ENCODE measurements around the gene UST.
"Not testable (repeated sequence)": the region's sequence is repeated elsewhere in the genome, so short reads cannot be mapped to it uniquely, and the experiment has no call there.

Gene UST

GRCh38 chr6:148736774-148737412 lies 9.9 kb upstream of the UST start:
- no peak for DNase-seq (ENCODE audit: low spot score)

GRCh38 chr6:148737806-148738205 lies 9.0 kb upstream of the UST start:
- no peak for DNase-seq (ENCODE audit: low spot score)

GRCh38 chr6:148738946-148739821 lies 7.6 kb upstream of the UST start:
- no peak for DNase-seq (ENCODE audit: low spot score)

- no peak for DNase-seq (ENCODE audit: low spot score)
Observed at GRCh38 chr6:148739822-148740128, 7.1 kb upstream of the UST start.

- no peak for DNase-seq (ENCODE audit: low spot score)
Observed at GRCh38 chr6:148743476-148743875, 3.4 kb upstream of the UST start.

- DNase-seq (ENCODE audit: low spot score): no peak
Observed at GRCh38 chr6:148745926-148746325, 904 bp upstream of the UST start.

GRCh38 chr6:148747145-148747470 lies 278 bp downstream of the UST start:
- peak; percentile 26 for DNase-seq (ENCODE audit: low spot score)

GRCh38 chr6:148747471-148748165 lies 788 bp downstream of the UST start:
- DNase-seq (ENCODE audit: low spot score): no peak

- DNase-seq (ENCODE audit: low spot score): no peak
Observed at GRCh38 chr6:148749674-148750073, 2.8 kb downstream of the UST start.

- no peak for DNase-seq (ENCODE audit: low spot score)
Observed at GRCh38 chr6:148750838-148751792, 4.3 kb downstream of the UST start.

GRCh38 chr6:148751793-148752170 lies 5.0 kb downstream of the UST start:
- no peak for DNase-seq (ENCODE audit: low spot score)

- DNase-seq (ENCODE audit: low spot score): not testable (repeated sequence)
Observed at GRCh38 chr6:148755379-148755778, 8.5 kb downstream of the UST start.

- DNase-seq (ENCODE audit: low spot score): no peak
Observed at GRCh38 chr6:148757944-148758480, 11.2 kb downstream of the UST start.

GRCh38 chr6:148758492-148758891 lies 11.7 kb downstream of the UST start:
- DNase-seq (ENCODE audit: low spot score): no peak

GRCh38 chr6:148760258-148760534 lies 13.4 kb downstream of the UST start:
- DNase-seq (ENCODE audit: low spot score): no peak

GRCh38 chr6:148760568-148761526 lies 14.0 kb downstream of the UST start:
- DNase-seq (ENCODE audit: low spot score): no peak

- DNase-seq (ENCODE audit: low spot score): no peak
Observed at GRCh38 chr6:148761527-148762011, 14.7 kb downstream of the UST start.

GRCh38 chr6:148762231-148762630 lies 15.4 kb downstream of the UST start:
- no peak for DNase-seq (ENCODE audit: low spot score)

- DNase-seq (ENCODE audit: low spot score): not testable (repeated sequence)
Observed at GRCh38 chr6:148764259-148765020, 17.6 kb downstream of the UST start.
